Measurements from ENCODE around the gene GLTP.
"Not testable (repeated sequence)": the region's sequence is repeated elsewhere in the genome, so short reads cannot be mapped to it uniquely, and the experiment has no call there.

GLTP gene

DNA sequence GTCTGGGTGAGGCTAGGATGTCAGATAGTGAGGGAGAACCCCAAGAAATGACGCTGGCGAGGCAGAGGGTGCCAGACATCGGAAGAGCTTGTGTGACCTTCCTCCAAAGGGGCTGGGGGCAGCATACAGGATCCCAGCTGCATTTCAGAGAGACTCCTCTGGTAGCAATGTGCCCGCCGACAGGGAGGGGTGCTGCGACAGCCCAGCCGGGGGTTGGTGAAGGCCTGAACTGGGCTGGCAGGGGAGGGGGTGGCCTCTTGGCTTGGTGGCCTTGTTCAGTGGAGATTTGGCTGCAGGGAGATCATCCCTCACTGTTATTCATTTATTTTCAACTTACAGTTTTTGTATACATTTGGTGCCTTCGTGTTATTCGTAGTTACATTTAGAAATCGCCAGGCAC, 25.0 kb upstream of the GLTP start:
- DNase-seq (ENCODE audit: low read depth) = no peak
- no peak overlapping the region for H3K4me3 ChIP-seq (replicated peaks; ENCODE audit: low read depth, low read length)
- TF ChIP-seq, protein P1, sequence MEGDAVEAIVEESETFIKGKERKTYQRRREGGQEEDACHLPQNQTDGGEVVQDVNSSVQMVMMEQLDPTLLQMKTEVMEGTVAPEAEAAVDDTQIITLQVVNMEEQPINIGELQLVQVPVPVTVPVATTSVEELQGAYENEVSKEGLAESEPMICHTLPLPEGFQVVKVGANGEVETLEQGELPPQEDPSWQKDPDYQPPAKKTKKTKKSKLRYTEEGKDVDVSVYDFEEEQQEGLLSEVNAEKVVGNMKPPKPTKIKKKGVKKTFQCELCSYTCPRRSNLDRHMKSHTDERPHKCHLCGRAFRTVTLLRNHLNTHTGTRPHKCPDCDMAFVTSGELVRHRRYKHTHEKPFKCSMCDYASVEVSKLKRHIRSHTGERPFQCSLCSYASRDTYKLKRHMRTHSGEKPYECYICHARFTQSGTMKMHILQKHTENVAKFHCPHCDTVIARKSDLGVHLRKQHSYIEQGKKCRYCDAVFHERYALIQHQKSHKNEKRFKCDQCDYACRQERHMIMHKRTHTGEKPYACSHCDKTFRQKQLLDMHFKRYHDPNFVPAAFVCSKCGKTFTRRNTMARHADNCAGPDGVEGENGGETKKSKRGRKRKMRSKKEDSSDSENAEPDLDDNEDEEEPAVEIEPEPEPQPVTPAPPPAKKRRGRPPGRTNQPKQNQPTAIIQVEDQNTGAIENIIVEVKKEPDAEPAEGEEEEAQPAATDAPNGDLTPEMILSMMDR (IDR thresholded peaks at IDR 0.05; ENCODE audit: low read length, missing control alignments) = no peak

DNA sequence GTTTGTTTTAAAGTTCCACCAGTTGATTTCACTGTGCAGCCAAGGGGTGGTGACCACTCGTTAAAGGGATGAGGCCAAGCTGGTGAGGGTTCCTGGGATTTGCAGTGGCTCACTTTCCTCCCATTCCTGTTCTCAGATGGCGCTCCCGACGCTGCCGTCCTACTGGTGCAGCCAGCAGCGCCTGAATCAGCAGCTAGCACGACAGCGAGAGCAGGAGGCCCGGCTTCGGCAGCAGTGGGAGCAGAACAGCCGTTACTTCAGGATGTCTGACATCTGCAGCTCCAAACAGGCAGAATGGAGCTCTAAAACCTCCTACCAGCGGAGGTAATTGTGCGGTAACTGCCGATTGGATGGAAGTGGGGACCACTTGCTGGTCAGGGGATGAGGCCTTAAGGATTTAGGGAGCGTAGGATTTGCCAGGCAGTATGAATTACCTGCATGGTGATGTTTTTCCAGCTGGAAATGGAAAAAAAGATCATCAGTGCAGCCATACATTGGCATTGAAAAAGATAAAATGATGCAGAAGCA, 22.6 kb upstream of the GLTP start:
- H3K4me3 ChIP-seq (replicated peaks; ENCODE audit: low read depth, low read length) = no peak overlapping the region
- DNase-seq (ENCODE audit: low read depth) = no peak
- TF ChIP-seq, protein P1 (IDR thresholded peaks at IDR 0.05; ENCODE audit: low read length, missing control alignments) = no peak

DNA sequence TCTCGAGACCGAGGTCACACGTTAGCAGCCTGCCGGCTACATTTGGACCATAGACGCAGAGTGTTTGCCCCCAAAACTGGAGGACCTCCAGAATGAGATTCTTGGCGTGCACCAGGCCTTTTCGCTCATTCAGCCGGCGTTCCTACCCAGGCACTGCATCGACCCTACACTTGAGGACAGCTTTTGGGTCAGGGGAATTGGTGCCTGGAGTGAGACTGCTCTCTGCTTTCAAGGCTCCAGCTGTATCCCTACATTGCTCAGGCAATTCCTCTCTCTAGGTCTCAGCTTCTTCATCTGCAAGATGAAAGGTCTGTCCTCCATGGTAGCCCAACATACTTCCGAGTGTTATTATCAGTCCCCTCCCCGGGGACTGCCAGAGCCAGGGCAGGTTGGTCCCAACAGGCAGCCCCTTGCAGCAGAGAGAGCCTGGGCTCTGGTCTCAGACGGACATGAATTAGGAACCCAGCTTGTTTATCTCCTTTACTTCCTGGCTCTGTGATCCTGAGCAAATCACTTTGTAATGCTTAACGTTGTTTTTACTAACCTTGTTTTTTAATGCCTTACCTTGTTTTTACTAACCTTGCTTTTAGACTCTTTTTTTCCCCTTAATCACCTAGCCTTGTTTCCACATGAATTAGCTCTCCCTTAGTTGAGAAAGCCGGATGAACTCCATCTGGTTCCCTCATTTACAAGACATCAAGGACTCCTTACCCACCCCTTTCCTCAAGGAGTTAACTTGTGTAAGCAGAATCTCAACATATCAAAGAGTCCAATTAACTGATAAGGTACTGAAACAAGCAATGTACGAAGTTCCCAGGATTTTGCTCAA, 20.6 kb upstream of the GLTP start:
- DNase-seq (ENCODE audit: low read depth) = peak; percentile 6
- H3K4me3 ChIP-seq (replicated peaks; ENCODE audit: low read depth, low read length) = peak overlapping the region; percentile 79
- TF ChIP-seq, protein P1 (IDR thresholded peaks at IDR 0.05; ENCODE audit: low read length, missing control alignments) = no peak

DNA sequence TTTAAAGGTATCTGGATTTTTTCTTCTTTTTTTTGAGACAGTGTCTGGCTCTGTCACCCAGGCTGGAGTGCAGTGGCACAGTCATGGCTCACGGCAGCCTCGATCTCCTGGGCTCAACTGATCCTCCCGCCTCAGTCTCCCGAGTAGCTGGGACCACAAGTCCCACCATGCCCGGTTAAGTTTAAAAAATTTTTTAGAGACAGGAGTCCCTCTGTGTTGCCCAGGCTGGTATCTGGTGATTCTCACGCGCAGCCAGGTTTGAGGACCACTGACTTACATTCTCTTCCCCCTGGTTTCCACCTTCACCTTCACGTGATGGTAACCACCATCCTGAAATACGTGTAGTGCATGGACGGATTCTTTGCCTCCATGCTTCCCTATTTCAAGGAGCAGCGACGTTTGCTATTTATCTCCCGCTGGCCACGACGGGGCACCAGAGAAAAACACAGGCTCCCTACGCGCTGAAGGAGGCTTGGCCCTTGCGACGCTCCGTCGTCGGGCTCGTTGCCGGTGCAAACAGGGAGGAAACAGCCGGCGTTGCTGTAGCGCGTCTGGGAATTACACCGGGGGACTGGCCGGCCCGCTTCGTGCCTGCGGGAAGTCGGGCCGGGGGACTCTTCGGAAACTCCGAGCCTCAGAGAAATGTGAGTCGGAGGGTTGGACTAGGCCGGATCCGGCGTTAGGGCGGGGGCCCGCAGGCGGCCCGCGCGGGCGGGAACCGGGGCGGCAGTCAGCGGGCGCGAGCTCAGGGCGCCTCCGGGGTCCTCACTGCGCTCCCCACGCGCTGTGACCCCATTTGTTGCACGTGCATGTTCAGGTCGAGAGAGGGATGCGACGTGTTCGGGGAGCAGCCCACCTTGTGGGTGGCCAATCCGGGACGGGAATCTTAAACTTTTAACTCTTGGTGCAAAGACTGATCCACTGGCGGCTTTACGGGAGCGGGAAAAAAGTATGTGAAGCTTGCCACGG, 19.7 kb upstream of the GLTP start, which contains the start of gene TCHP:
Gene TCHP, plus strand, starts transcription at position 492 of the 969 bp plus-strand sequence. CDS start 2,753 bp downstream, outside the sequence.
- peak within 1 kb of the TSS; percentile 79 for H3K4me3 ChIP-seq (replicated peaks; ENCODE audit: low read depth, low read length)
- TF ChIP-seq, protein P1 (IDR thresholded peaks at IDR 0.05; ENCODE audit: low read length, missing control alignments) = peak; percentile 43
- peak; percentile 91 for DNase-seq (ENCODE audit: low read depth)

DNA sequence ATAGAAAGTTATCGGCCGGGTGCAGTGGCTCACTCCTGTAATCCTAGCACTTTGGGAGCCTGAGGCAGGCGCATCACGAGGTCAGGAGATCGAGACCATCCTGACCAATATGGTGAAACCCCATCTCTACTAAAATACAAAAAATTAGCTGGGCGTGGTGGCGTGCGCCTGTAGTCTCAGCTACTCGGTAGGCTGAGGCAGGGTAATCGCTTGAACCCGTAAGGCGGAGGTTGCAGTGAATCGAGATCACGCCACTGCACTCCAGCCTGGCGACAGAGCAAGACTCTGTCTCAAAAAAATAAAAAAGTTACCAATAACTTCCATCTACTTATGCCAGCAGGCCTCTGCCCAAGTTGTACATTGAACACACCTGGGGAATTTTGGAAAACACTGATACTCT, 19.0 kb upstream of the GLTP start:
- H3K4me3 ChIP-seq (replicated peaks; ENCODE audit: low read depth, low read length) = peak overlapping the region; percentile 79
- DNase-seq (ENCODE audit: low read depth) = not testable (repeated sequence)

DNA sequence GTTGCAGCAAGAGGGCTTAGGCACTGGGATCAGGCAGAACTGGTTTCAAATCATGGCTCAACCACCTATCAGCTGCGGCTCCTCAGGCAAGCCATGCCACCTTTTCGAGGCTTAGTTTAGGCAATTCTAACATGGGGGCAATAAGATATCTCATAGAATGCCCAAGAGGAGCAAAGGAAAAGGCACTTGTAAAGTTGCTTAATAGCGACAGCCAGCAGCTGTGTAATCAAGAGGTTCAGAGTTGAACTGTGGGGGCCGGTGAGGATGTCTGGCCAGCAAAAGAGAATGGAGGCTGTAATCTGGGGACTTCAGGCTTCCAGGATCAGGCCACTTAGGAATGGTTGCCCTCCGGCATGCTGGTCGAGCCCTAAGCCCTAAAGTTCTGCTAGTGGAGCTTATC, 16.7 kb upstream of the GLTP start:
- TF ChIP-seq, protein P1 (IDR thresholded peaks at IDR 0.05; ENCODE audit: low read length, missing control alignments) = no peak
- DNase-seq (ENCODE audit: low read depth) = no peak
- no peak overlapping the region for H3K4me3 ChIP-seq (replicated peaks; ENCODE audit: low read depth, low read length)

DNA sequence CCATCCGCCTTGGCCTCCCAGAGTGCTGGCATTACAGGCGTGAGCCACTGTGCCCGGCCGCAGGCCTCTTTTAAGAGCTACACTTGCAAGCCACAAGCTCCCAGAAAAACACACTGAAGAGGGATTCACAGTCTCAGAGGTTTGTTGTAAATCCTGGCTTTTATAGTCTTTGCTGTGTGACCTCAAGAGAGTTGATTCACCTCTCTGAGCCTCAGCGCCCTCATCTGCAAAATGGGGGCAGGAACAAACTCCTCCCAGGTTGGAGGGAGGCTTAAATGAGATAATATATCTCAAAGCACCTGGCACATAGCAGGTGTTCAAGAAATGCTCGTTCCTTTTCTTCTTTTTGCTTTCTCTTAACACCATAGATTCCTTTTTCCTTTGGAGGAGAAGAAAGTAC, 15.8 kb upstream of the GLTP start:
- no peak for DNase-seq (ENCODE audit: low read depth)
- TF ChIP-seq, protein P1 (IDR thresholded peaks at IDR 0.05; ENCODE audit: low read length, missing control alignments) = no peak
- no peak overlapping the region for H3K4me3 ChIP-seq (replicated peaks; ENCODE audit: low read depth, low read length)
